Right cardiac atrium (tissue), 5 donors: ENCODE results near the gene ALK. TPM values are rescaled to one million over a fixed set of nuclear protein-coding genes. Genes with fewer than 3 reads are reported as not detected.
A peak's percentile ranks its signal among the peaks of the same experiment; 100 is the strongest.

Experiments used
- ATAC-seq, 2 donors: fragments of 200-7000 bp; cut with Tn5 transposase; one replicate each; pipeline versions ENCODE4 v1.8.0 to v1.9.1; 2020; ENCODE audit warnings: moderate library complexity in 2 of 2, mild to moderate bottlenecking in 1 of 2
- DNase-seq, 3 donors: peaks; one replicate each; pipeline ENCODE4 v3.0.0-alpha.2; 2020
- H3K27ac ChIP-seq: one replicate; pipeline ENCODE4 v1.5.1; 2013; ENCODE audit warnings: mild to moderate bottlenecking, low read length, control low read depth, moderate library complexity
- H3K27me3 ChIP-seq: one replicate; pipeline ENCODE4 v1.6.1; 2013; ENCODE audit not compliant: control insufficient read depth, insufficient read depth
- H3K4me1 ChIP-seq: one replicate; pipeline ENCODE4 v1.6.1; 2013; ENCODE audit warnings: low read length; ENCODE audit not compliant: control insufficient read depth, insufficient read depth
- H3K4me3 ChIP-seq: one replicate; pipeline ENCODE4 v1.5.1; 2013; ENCODE audit warnings: low read length, control low read depth
- H3K9me3 ChIP-seq: one replicate; pipeline ENCODE4 v1.6.1; 2013; ENCODE audit warnings: low read length; ENCODE audit not compliant: control insufficient read depth
- WGBS: extraction: QIAGEN DNeasy Blood & Tissue Kit; methylation state at CpG from one replicate; pipeline ENCODE4 v1.1.7; 2013; 5-methylcytosine and 5-hydroxymethylcytosine counted together
- intact Hi-C, 4 donors: fragments of 100-400 bp; cut with DNase I; formaldehyde crosslinking; loops; one replicate each; pipeline versions ENCODE4 v1.11.0 to v1.14.0; 2022 to 2023
- polyA plus RNA-seq: library from polyadenylated mRNA; stranded (reverse); fragments of 200-250 nt; gene quantifications from one replicate; pipeline ENCODE4 v1.2.3, GENCODE V29; 2013
- total RNA-seq, 4 donors: library from RNA; stranded (reverse); fragmentation: NEBNext Ultra II Directional; extraction: Animal tissue kit (Norgen Biotek cat#: 25700); gene quantifications; one replicate each; pipeline ENCODE4 v1.2.1, GENCODE V29; 2021
- donor health status: healthy with polysubstance abuse.
- donor health status: DM: no; HTN: yes; CAD: no.
- donor health status: DM: no; HTN: no; CAD: no.
- donor health status: DM: no; HTN: yes; CAD: no; lungs with severe emphysema.
- donor health status: DM: yes; HTN: yes; CAD: no.

The ALK gene
- total and polyA plus RNA-seq, 5 donors: 0.05 to 0.17 (median 0.10) TPM; not detected in 1

DNA sequence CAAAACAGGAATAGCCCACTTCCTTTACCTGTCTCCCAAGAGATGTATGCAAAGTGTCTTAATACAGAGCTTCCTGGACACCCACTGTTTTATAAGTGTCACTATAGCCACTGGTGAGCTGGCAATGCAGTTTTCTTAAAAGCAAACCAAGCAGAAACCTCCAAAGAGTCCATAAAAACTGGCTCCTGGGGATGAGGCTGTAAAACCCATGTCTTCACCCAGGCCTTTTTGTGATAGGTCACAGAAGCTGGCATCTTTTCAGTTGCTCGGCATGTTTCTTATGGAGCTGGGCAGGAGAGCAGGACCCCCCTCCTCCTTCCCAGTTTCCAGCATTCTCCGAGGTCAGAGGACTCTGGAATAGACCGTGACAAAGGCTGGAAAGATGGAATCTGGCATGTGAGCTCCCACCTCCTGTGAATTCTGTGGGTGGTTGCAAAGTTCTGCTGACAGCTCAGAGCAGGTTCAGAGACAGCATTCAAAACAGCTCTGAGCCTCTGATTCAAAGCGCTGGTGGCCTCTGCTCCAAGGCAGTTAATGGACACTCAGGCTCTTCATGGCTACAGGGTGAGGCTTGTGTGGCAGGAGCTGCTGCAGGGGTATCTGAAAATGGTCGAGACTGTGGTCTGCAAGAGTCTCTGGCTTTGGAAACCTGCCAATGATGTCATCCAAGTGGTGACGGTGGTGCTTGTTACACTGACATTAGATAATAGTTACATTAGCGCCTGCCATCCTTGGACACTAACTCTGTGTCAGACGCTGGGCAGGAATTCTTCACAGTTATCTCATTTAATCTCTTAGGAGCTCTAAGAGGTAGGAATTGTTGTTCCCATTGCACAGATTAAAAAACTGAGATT is 522.8 kb downstream of the ALK start:
- no peak overlapping the region for H3K27ac ChIP-seq
- no peak for ATAC-seq
- H3K27me3 ChIP-seq: no peaks in the 10 kb centered on the region
- 29% methylated on average over 8 of the region's 8 CpGs for WGBS
- no peaks in the 10 kb centered on the region for H3K4me1 ChIP-seq
- DNase-seq: no peak
- H3K9me3 ChIP-seq: no peaks in the 10 kb centered on the region
- H3K4me3 ChIP-seq: no peak overlapping the region
- intact Hi-C loops: no loop called here

DNA sequence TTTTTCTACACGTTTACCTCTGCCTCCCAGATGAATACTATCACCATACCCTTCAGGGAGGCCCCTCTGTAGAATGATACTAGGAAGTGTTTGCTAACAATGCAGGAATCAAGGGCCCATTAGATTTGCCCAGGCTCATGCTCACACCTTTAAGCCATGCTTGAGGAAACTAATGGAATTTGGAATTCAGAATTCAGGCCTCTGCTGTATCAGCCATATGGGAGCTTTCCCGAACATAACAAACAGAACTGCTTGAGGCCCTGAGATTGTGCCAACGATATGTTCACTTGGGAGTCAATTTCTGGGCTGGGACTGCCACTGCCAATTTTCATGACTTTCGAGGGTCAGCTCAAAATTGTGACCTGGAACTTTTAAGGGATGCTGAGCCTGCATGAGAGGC is 523.7 kb downstream of the ALK start:
- Histone ChIP-seq H3K9me3 (no peaks in the 10 kb centered on the region), H3K4me3 (no peak overlapping the region), H3K4me1 (no peaks in the 10 kb centered on the region), H3K27ac (no peak overlapping the region), H3K27me3 (no peaks in the 10 kb centered on the region)
- no peak for DNase-seq
- intact Hi-C loops: no loop called here
- no peak for ATAC-seq
- WGBS: 56% methylated on average over 4 of the region's 4 CpGs

DNA sequence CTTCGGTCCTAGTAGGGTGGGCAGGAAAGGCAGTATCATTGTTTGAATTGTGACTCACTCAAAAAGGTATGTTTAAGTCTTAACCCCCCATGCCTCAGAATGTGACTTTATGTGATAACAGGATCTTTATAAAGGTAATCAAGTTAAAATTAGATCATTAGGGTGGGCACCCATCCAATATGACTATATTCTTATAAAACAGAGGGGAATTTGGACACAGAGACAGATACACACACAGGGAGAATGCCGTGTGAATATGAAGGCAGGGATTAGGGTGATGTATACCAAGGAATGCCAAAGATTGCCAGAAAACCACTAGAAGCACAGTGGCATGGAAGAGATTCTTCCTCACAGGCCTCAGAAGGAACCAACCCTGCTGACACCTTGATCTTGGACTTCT is 524.3 kb downstream of the ALK start:
- Histone ChIP-seq H3K9me3 (no peaks in the 10 kb centered on the region), H3K4me3 (no peak overlapping the region)

DNA sequence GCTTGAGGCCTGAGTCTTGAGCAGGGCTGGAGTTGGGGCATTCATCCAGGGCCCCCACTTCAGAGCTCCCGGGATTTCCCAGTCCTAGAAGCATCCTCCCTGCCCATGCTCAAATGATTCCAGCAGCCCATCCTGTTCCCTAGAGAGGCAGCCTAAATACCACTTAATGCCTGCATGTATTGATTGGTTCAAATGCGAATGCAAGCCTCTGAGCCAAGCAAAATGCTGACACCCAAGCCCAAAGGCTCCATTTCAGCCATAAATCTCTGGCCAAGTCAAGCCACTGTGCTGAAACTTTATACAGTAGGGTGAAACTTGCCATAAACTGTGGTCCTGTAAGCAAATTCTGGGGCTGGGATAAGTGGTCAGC is 526.4 kb downstream of the ALK start:
- no peak for ATAC-seq

More for the DNA sequence above, 524.3 kb downstream of the ALK start:
- no peaks in the 10 kb centered on the region for H3K4me1 ChIP-seq
- no peak for ATAC-seq
- intact Hi-C loops: no loop called here
- no peak overlapping the region for H3K27ac ChIP-seq
- no peaks in the 10 kb centered on the region for H3K27me3 ChIP-seq
- WGBS: 79% methylated on average over 2 of the region's 2 CpGs
- no peak for DNase-seq

DNA sequence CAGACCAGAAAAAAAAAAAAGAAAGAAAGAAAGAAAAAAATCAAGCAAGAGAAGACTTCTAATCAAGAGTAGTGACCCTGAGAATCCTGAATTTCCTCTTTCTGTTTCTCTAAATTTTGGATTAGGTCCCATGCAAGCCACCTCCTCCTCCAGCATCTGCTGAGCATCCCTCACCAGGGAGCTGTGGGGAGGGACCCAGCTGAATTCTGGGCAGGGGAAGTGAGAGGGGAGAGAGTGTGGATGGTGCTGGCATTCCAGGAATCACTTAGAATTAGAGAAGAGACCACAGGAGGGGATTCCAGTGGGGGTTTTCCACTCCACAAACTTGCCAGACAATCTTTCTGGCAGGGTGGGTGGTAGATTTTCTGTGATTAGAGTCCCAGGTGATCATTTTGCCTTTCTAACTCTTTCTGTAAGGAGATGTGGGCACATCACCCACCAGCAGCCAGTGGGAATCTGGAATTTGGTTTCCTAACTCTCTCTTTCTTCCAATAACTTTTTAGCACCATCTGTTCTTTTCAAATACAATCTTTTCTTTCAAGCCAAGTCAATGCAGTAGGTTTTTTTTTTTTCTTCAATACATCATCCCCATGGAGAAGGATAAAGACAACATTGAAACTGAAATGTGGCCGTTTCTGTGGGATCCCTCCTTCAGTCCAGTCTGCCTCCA is 526.9 kb downstream of the ALK start:
- ATAC-seq (no peak), DNase-seq (no peak)
- no peak overlapping the region for H3K27ac ChIP-seq
- no peaks in the 10 kb centered on the region for H3K27me3 ChIP-seq
- no peaks in the 10 kb centered on the region for H3K9me3 ChIP-seq
- H3K4me1 ChIP-seq: no peaks in the 10 kb centered on the region
- intact Hi-C loops: no loop called here
- no peak overlapping the region for H3K4me3 ChIP-seq
- 38% methylated on average over 1 of the region's 1 CpG for WGBS

More for the DNA sequence above, 526.4 kb downstream of the ALK start:
- no peaks in the 10 kb centered on the region for H3K9me3 ChIP-seq
- no peaks in the 10 kb centered on the region for H3K27me3 ChIP-seq
- no peaks in the 10 kb centered on the region for H3K4me1 ChIP-seq
- 64% methylated on average over 2 of the region's 2 CpGs for whole genome bisulfite sequencing
- H3K4me3 ChIP-seq: no peak overlapping the region
- intact Hi-C loops: no loop called here
- DNase-seq: no peak
- H3K27ac ChIP-seq: no peak overlapping the region

DNA sequence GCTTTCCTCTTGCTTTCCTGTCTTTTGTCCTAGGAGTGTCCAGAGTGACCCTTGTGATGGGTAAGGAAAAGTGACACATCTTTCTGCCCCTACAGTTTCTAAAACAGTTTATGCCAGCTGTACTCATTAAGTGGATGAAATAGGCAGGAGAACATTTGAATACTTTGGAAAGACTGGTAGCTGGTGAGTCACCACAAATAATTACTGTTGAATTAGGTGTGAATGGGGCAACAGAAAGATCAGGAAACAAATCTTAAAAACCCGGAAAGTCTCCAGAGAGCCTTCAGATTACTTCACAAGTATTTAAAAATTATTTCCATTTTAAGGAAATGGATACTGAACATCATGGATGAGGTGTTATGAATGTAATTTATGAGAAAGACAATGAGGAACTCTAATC is 527.7 kb downstream of the ALK start:
- H3K27me3 ChIP-seq: no peaks in the 10 kb centered on the region
- DNase-seq (no peak), ATAC-seq (no peak)
- no peak overlapping the region for H3K4me3 ChIP-seq
- 80% methylated on average over 1 of the region's 1 CpG for WGBS
- no peak overlapping the region for H3K27ac ChIP-seq
- no peaks in the 10 kb centered on the region for H3K9me3 ChIP-seq
- intact Hi-C loops: no loop called here
- no peaks in the 10 kb centered on the region for H3K4me1 ChIP-seq

DNA sequence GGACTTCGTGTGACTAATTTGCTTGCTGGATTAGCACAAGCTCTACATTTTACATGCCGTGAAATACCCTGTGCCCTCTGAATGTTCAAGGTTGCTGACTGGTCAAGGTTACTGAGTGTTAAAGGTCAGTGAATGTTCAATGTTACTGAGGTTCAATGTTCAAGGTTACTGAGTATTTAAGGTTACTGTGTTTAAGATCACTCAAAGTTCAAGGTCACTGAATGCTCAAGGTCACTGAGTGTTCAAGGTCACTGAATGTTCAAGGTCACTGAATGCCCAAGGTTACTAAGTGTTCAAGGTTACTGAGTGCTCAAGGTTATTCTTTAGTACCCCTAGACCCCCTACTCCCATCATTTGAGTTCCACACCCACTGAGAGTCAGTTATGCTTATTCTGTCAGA is 528.6 kb downstream of the ALK start:
- no peaks in the 10 kb centered on the region for H3K27me3 ChIP-seq
- WGBS: 95% methylated on average over 2 of the region's 2 CpGs
- ATAC-seq: no peak

DNA sequence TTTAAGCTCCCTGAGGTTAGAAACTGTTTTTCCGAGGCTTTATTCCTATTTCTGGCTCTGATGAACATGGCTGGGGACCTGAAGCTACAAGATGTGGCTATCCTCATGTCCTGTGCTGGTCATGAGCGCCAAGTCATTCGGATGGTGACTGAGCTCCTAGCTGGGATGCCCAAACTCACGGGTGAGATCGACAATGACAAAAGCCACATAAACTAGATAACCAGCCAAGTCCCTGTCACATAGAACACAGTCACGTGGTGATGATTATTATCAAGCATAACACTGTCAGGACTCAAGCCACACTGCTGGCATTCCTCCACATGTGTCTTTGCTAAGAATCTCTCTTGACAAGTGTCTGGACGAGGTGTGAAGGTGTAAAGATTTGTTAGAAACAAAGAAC is 531.2 kb downstream of the ALK start:
- intact Hi-C loops: no loop called here
- no peak for DNase-seq
- Histone ChIP-seq H3K4me1 (no peaks in the 10 kb centered on the region), H3K9me3 (no peaks in the 10 kb centered on the region), H3K4me3 (no peak overlapping the region), H3K27ac (no peak overlapping the region), H3K27me3 (no peaks in the 10 kb centered on the region)
- ATAC-seq: no peak
- WGBS: 46% methylated on average over 7 of the region's 7 CpGs

More for the DNA sequence above, 528.6 kb downstream of the ALK start:
- no peak overlapping the region for H3K27ac ChIP-seq
- intact Hi-C loops: no loop called here
- H3K9me3 ChIP-seq: no peaks in the 10 kb centered on the region
- H3K4me1 ChIP-seq: no peaks in the 10 kb centered on the region
- no peak overlapping the region for H3K4me3 ChIP-seq
- no peak for DNase-seq

DNA sequence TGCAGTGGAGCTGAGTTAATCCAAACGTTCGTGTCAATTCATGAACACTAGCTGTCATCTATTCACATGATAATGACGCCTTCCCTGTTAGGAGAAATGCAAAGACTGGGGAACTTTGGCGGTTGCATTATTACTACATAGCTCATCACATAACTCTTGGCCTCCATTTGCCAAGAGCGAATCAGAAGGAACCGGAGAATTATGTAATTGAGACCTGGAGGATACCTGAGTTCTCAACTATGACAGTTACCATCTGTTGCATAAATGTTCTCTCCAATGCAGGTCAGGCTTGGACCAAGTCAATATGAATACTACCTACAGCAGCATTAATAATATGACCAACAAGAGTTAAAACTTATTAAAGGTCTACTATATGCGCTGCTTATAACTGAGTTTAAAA is 531.7 kb downstream of the ALK start:
- no peak overlapping the region for H3K27ac ChIP-seq
- ATAC-seq (no peak), DNase-seq (no peak)
- 84% methylated on average over 7 of the region's 7 CpGs for WGBS
- H3K9me3 ChIP-seq: no peaks in the 10 kb centered on the region
- intact Hi-C loops: no loop called here
- H3K4me1 ChIP-seq: no peaks in the 10 kb centered on the region
- H3K4me3 ChIP-seq: no peak overlapping the region
- H3K27me3 ChIP-seq: no peaks in the 10 kb centered on the region

DNA sequence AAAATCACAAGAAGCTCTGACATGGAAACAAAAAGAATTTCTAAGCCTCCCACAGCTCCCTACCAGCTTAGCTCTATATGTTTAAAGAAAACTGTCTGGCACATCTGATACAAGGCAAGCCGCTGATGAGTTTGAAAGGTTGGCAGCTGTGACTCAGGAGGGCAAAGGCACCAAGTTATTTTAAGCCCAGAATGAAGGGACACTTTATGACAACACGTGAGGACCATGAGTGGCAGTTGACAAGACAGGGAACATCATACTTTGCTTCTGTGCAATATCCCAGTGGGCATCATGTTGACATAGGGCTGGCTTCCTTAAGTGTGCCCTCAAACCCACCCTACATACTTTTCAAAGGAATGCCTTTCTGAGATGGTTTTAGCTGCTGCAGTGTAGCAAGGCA is 533.3 kb downstream of the ALK start:
- ATAC-seq: peak; percentile 28 to 61
- Histone ChIP-seq H3K4me1 (no peaks in the 10 kb centered on the region), H3K27ac (no peak overlapping the region), H3K4me3 (no peak overlapping the region), H3K9me3 (no peaks in the 10 kb centered on the region), H3K27me3 (no peaks in the 10 kb centered on the region)
- 64% methylated on average over 2 of the region's 2 CpGs for WGBS
- intact Hi-C loops: no loop called here
- DNase-seq: no peak

DNA sequence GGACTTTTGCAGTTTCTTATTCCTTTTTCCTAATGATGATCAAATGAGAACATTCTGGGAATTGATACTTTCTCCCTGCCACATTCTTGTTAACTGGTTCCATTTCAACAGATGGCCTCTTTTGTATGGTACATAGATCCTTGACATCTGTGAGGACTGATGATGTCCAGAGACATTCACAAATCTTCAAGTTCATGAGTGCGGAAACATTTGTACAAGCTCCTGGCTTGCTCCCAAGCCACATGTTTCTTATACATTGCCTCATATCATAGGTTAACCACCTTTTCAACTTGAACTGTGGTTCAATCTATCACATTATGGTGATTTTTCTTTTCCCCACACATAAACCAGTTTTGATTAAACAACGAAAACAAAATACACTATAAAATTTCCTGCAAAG is 538.9 kb downstream of the ALK start:
- DNase-seq: no peak
- no peak overlapping the region for H3K4me3 ChIP-seq
- 78% methylated on average over 2 of the region's 2 CpGs for WGBS
- H3K4me1 ChIP-seq: no peaks in the 10 kb centered on the region
- no peak for ATAC-seq
- H3K27me3 ChIP-seq: no peaks in the 10 kb centered on the region
- intact Hi-C loops: no loop called here
- H3K27ac ChIP-seq: no peak overlapping the region
- no peaks in the 10 kb centered on the region for H3K9me3 ChIP-seq
